Adrenal gland (tissue), 5 donors: ENCODE measurements around the gene PRR27.

ENCODE experiments used
- POLR2A ChIP-seq, 2 donors: fragments of 450-650 bp; IDR thresholded peaks; one replicate each; pipeline ENCODE4 v1.6.1; 2017; ENCODE audit warnings: antibody characterized with exemption in 2 of 2, mild to moderate bottlenecking in 2 of 2, moderate library complexity in 1 of 2
- TF ChIP-seq, protein P1 (sequence below), 6 experiments: fragments of 450-650 bp in 4 of 6; fragments of 200-600 bp in 2 of 6; sonication (generic) in 1 of 6; IDR thresholded peaks; 1 replicate in 5 of 6; 2 replicates in 1 of 6; pipeline versions ENCODE4 v1.5.1 to v1.8.0; 2016 to 2021; ENCODE audit warnings: antibody characterized with exemption in 6 of 6, mild to moderate bottlenecking in 2 of 6, moderate library complexity in 1 of 6
- donor health status: DM: no; HTN: no; CAD: no.

DNA sequence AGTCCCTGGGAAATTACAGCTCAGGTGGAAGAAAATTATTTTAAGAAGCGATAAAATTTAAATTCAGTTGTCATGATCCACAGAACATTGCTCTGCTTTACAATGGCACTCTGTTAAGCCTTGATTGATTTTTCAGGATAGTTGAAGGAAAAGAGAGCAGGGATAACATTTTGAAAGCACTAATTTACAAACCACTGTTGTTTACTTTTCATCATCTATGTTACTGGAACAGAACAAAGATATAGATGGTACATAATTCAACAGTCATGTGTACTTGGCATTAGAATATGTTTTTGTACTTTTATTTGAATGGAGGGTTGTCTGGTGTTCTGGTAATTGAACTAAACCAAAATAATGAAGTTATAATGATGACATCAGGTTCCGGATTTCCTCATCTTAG lies 38.9 kb downstream of the PRR27 start:
- TF ChIP-seq, protein P1, sequence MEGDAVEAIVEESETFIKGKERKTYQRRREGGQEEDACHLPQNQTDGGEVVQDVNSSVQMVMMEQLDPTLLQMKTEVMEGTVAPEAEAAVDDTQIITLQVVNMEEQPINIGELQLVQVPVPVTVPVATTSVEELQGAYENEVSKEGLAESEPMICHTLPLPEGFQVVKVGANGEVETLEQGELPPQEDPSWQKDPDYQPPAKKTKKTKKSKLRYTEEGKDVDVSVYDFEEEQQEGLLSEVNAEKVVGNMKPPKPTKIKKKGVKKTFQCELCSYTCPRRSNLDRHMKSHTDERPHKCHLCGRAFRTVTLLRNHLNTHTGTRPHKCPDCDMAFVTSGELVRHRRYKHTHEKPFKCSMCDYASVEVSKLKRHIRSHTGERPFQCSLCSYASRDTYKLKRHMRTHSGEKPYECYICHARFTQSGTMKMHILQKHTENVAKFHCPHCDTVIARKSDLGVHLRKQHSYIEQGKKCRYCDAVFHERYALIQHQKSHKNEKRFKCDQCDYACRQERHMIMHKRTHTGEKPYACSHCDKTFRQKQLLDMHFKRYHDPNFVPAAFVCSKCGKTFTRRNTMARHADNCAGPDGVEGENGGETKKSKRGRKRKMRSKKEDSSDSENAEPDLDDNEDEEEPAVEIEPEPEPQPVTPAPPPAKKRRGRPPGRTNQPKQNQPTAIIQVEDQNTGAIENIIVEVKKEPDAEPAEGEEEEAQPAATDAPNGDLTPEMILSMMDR (IDR thresholded peaks at IDR 0.05): no peak
- TF ChIP-seq POLR2A (IDR thresholded peaks at IDR 0.05): no peak
